Neural cell (in vitro differentiated cells): ENCODE data around the gene EEF1A1. TPM values are rescaled to one million over a fixed set of nuclear protein-coding genes. Genes with fewer than 3 reads are reported as not detected.
"Not testable (repeated sequence)": the region's sequence is repeated elsewhere in the genome, so short reads cannot be mapped to it uniquely, and the experiment has no call there.

ENCODE experiments used
- H2AFZ ChIP-seq: fragments of 200-600, 300-800 bp; sonication (generic), shearing (Covaris generic); 2 replicates; pipeline ENCODE4 v1.6.0; 2014; ENCODE audit warnings: low read depth, mild to moderate bottlenecking, antibody characterized with exemption, low read length, moderate library complexity
- H3F3A ChIP-seq: fragments of 200-600 bp; shearing (Covaris generic); 2 replicates; pipeline ENCODE4 v1.6.1; 2016; ENCODE audit warnings: mild to moderate bottlenecking, moderate library complexity, mixed read lengths, antibody characterized with exemption, low read length; ENCODE audit not compliant: insufficient read depth, poor library complexity, severe bottlenecking
- H3K27ac ChIP-seq: fragments of 200-600, 300-800 bp; sonication (generic), shearing (Covaris generic); 2 replicates; pipeline ENCODE4 v1.5.1; 2014; ENCODE audit warnings: mild to moderate bottlenecking, low read length, moderate library complexity
- H3K27me3 ChIP-seq: fragments of 300-800, 200-600 bp; sonication (generic), shearing (Covaris generic); 2 replicates; pipeline ENCODE4 v1.6.0; 2014; ENCODE audit warnings: mild to moderate bottlenecking, low read depth, low read length, moderate library complexity; ENCODE audit not compliant: insufficient read depth
- H3K36me3 ChIP-seq: fragments of 300-800, 200-600 bp; sonication (generic), shearing (Covaris generic); 2 replicates; pipeline ENCODE4 v1.5.1; 2014; ENCODE audit warnings: mild to moderate bottlenecking, antibody characterized with exemption, low read length, moderate library complexity; ENCODE audit not compliant: insufficient read depth
- H3K4me2 ChIP-seq: fragments of 300-800, 200-600 bp; sonication (generic), shearing (Covaris generic); 2 replicates; pipeline ENCODE4 v1.6.0; 2014; ENCODE audit warnings: mild to moderate bottlenecking, low read length
- H3K4me3 ChIP-seq: fragments of 300-800, 200-600 bp; sonication (generic), shearing (Covaris generic); 2 replicates; pipeline ENCODE4 v1.5.1; 2014; ENCODE audit warnings: mild to moderate bottlenecking, low read length, moderate library complexity
- H3K79me2 ChIP-seq: fragments of 200-600 bp; shearing (Covaris generic); replicated peaks from 2 replicates; pipeline ENCODE4 v1.6.0; 2014; ENCODE audit warnings: mild to moderate bottlenecking, low read length, moderate library complexity; ENCODE audit not compliant: insufficient read depth
- H3K9ac ChIP-seq: fragments of 300-800, 200-600 bp; sonication (generic), shearing (Covaris generic); 2 replicates; pipeline ENCODE4 v1.6.1; 2016; ENCODE audit warnings: mild to moderate bottlenecking, low read length, mixed read lengths
- H3K9me2 ChIP-seq: fragments of 200-600 bp; shearing (Covaris generic); 2 replicates; pipeline ENCODE4 v1.6.1; 2016; ENCODE audit warnings: mild to moderate bottlenecking, low read length, mixed read lengths; ENCODE audit not compliant: insufficient read depth
- H3K9me3 ChIP-seq: fragments of 200-600, 300-800 bp; sonication (generic), shearing (Covaris generic); 2 replicates; pipeline ENCODE4 v1.6.1; 2016; ENCODE audit warnings: mild to moderate bottlenecking, mixed run types, low read length, moderate library complexity, mixed read lengths
- H4K20me1 ChIP-seq: fragments of 200-600 bp; shearing (Covaris generic); 2 replicates; pipeline ENCODE4 v1.6.1; 2016; ENCODE audit warnings: mild to moderate bottlenecking, mixed run types; ENCODE audit not compliant: insufficient read depth
- CTCF ChIP-seq: fragments of 450-650 bp; IDR thresholded peaks from 2 replicates; pipeline ENCODE4 v1.5.1; 2014; ENCODE audit warnings: antibody characterized with exemption, mild to moderate bottlenecking, moderate library complexity; ENCODE audit not compliant: poor library complexity, severe bottlenecking
- EP300 ChIP-seq: fragments of 450-650 bp; conservative IDR thresholded peaks from 2 replicates; pipeline ENCODE4 v1.6.1; 2014; ENCODE audit warnings: antibody characterized with exemption, mild to moderate bottlenecking, moderate library complexity; ENCODE audit not compliant: poor library complexity, severe bottlenecking
- EZH2 ChIP-seq: fragments of 200-600, 300-800 bp; shearing (Covaris generic), sonication (generic); IDR thresholded peaks from 2 replicates; pipeline ENCODE4 v1.6.1; 2014; ENCODE audit warnings: antibody characterized with exemption, low read length, borderline replicate concordance, mild to moderate bottlenecking; ENCODE audit not compliant: insufficient read depth, poor library complexity, severe bottlenecking
- MXI1 ChIP-seq: fragments of 450-650 bp; conservative IDR thresholded peaks from 2 replicates; pipeline ENCODE4 v1.6.1; 2014; ENCODE audit warnings: antibody characterized with exemption, mild to moderate bottlenecking; ENCODE audit not compliant: poor library complexity, severe bottlenecking
- POLR2AphosphoS5 ChIP-seq: IDR thresholded peaks from 2 replicates; pipeline ENCODE4 v1.6.1; 2012
- RAD21 ChIP-seq: fragments of 450-650 bp; conservative IDR thresholded peaks from 2 replicates; pipeline ENCODE4 v1.6.1; 2014; ENCODE audit warnings: antibody characterized with exemption, mild to moderate bottlenecking, moderate library complexity
- SMC3 ChIP-seq: fragments of 450-650 bp; conservative IDR thresholded peaks from 2 replicates; pipeline ENCODE4 v1.6.1; 2014; ENCODE audit warnings: antibody characterized with exemption, mild to moderate bottlenecking, moderate library complexity; ENCODE audit not compliant: poor library complexity
- TAF1 ChIP-seq: IDR thresholded peaks from 2 replicates; pipeline ENCODE4 v1.6.1; 2012; ENCODE audit warnings: low read depth
- polyA plus RNA-seq: library from polyadenylated mRNA; depleted of rRNA; stranded (reverse); fragments of >200 nt; gene quantifications from 2 replicates; pipeline ENCODE4 v1.2.3, GENCODE V29; 2014
- TF ChIP-seq, protein P1 (sequence below): IDR thresholded peaks from 2 replicates; pipeline ENCODE4 v1.6.1; 2012; ENCODE audit warnings: borderline replicate concordance

EEF1A1 gene
- polyA plus RNA-seq, 1 donor from 2014 or later: 10,705 TPM

DNA sequence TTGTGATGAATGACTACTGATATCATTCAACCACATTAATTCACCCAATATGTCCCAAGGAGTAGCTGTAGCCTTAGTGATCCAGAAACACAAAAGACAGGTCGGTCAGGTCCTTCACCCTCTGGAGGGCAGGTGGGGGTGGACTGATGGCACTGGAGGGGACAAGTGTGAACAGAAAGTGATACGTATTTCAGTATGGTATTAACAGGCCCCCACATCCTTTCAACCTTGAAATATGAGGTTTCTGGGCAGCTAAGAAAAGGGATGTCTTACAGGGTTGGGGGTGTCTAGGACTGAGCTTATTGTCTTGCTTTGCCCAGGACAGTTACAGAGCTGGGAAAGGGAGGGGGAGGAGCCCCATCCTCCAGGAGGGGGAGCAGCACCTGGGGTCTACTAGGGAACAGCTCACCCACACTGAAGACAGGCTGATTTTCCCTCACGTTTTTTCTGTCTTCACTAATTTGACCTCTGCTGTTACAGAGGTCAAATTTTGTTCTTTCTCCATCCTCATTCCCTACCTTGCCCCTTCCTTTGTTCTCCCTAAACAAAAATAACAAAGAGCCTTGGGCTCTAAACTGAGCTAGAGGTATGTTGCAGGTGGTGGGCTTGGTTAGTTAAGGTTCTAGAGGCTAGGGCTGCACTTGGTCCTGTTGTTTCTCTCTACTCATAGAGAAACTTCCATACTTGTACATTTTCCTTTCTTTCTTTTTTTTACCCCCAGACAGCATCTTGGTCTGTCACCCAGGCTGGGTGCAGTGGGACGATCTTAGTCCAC, 38.0 kb upstream of the EEF1A1 start:
- H3K36me3 ChIP-seq: no peaks in the 10 kb centered on the region
- no peaks in the 10 kb centered on the region for H3K9me3 ChIP-seq
- no peak overlapping the region for H3K4me3 ChIP-seq
- H2AFZ ChIP-seq: no peak overlapping the region
- TF ChIP-seq SMC3 (no peak), TAF1 (no peak), CTCF (no peak), EZH2 (no peak)
- TF ChIP-seq, protein P1, sequence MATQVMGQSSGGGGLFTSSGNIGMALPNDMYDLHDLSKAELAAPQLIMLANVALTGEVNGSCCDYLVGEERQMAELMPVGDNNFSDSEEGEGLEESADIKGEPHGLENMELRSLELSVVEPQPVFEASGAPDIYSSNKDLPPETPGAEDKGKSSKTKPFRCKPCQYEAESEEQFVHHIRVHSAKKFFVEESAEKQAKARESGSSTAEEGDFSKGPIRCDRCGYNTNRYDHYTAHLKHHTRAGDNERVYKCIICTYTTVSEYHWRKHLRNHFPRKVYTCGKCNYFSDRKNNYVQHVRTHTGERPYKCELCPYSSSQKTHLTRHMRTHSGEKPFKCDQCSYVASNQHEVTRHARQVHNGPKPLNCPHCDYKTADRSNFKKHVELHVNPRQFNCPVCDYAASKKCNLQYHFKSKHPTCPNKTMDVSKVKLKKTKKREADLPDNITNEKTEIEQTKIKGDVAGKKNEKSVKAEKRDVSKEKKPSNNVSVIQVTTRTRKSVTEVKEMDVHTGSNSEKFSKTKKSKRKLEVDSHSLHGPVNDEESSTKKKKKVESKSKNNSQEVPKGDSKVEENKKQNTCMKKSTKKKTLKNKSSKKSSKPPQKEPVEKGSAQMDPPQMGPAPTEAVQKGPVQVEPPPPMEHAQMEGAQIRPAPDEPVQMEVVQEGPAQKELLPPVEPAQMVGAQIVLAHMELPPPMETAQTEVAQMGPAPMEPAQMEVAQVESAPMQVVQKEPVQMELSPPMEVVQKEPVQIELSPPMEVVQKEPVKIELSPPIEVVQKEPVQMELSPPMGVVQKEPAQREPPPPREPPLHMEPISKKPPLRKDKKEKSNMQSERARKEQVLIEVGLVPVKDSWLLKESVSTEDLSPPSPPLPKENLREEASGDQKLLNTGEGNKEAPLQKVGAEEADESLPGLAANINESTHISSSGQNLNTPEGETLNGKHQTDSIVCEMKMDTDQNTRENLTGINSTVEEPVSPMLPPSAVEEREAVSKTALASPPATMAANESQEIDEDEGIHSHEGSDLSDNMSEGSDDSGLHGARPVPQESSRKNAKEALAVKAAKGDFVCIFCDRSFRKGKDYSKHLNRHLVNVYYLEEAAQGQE: no peak
- H3K9me2 ChIP-seq: no peaks in the 10 kb centered on the region
- H4K20me1 ChIP-seq: no peaks in the 10 kb centered on the region
- no peak overlapping the region for H3K9ac ChIP-seq
- no peak overlapping the region for H3K27ac ChIP-seq
- H3K27me3 ChIP-seq: no peaks in the 10 kb centered on the region
- H3F3A ChIP-seq: no peaks in the 10 kb centered on the region
- H3K4me2 ChIP-seq: no peak overlapping the region
- no peaks in the 10 kb centered on the region for H3K79me2 ChIP-seq

DNA sequence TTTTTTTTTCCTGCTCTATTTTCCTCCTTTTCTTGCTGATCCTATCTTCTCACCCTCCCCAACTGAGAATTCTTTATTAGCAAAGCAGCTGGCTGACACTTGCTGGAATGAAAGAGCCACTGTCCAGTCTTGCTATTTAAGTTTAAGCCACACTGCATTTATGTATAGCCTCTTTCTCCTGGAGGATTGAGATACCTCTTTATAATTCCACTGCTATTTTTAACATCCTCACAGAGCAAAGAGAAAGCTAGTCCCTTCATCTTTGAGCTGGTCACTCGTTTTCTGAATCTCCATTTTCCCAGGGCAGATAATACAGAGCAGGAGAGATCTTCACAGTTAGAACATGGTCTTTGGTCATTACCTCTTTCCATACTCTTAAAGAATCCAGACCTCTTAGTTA, 36.0 kb upstream of the EEF1A1 start:
- no peaks in the 10 kb centered on the region for H3F3A ChIP-seq
- no peak overlapping the region for H3K27ac ChIP-seq
- no peak overlapping the region for H3K4me2 ChIP-seq
- no peaks in the 10 kb centered on the region for H3K36me3 ChIP-seq
- TF ChIP-seq, protein P1: no peak
- TF ChIP-seq POLR2AphosphoS5 (no peak), SMC3 (no peak), EP300 (no peak), TAF1 (no peak), MXI1 (no peak), EZH2 (no peak), RAD21 (no peak), CTCF (no peak)
- no peak overlapping the region for H3K4me3 ChIP-seq
- H3K9ac ChIP-seq: no peak overlapping the region
- no peak overlapping the region for H2AFZ ChIP-seq
- no peaks in the 10 kb centered on the region for H4K20me1 ChIP-seq
- H3K9me2 ChIP-seq: no peaks in the 10 kb centered on the region
- no peaks in the 10 kb centered on the region for H3K79me2 ChIP-seq
- H3K9me3 ChIP-seq: no peaks in the 10 kb centered on the region
- no peaks in the 10 kb centered on the region for H3K27me3 ChIP-seq

- H3K9me2 ChIP-seq, H3K27ac ChIP-seq, H3K9ac ChIP-seq, H3K27me3 ChIP-seq, H3K36me3 ChIP-seq, H3F3A ChIP-seq, H2AFZ ChIP-seq, H4K20me1 ChIP-seq, H3K9me3 ChIP-seq, H3K79me2 ChIP-seq, H3K4me3 ChIP-seq, H3K4me2 ChIP-seq: not testable (repeated sequence)
Observed at GRCh38 chr6:73555380-73555949, 34.6 kb upstream of the EEF1A1 start.
